Measurements from ENCODE around the gene TEX44.

DNA sequence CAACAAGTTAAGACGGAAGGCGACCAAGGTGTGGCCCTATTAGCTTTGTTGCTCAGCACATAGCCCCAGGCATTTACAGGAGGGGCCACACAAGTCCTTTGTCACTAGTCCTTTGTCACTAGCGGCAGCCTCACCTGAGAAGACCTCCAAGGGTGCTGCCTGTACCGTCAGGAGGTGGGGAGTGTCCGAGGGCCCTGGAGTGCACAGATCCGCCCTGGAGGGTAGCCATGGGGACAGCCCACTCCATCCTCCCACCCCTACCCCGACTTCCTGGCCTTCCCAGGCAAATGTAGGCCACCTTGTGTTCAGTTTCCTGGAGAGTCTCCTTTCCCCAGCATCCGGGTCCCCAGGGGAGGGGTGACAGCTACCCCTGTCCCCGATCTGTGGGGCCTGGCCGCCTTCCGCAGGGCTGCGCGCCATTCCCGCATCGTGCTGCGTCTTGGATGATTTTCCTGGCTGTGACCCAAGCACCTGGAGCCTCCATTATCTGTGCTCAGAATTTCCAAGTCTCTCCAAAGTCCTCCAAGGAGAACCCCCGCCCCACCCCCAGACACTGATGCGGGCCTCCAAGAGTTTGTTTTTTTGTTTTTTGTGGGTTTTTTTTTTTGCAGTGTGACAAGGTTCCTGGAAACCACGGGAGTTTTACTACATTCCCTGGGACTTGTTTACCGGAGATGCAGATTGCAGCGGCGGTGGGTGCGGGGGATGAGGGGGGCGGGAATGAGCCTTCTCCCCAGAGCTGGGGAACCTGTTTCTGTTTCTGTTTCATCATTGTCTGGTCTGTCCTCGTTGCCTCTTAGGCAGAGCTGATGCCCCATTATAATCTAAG lies 28.6 kb downstream of the TEX44 start:
- TF ChIP-seq, protein P1, sequence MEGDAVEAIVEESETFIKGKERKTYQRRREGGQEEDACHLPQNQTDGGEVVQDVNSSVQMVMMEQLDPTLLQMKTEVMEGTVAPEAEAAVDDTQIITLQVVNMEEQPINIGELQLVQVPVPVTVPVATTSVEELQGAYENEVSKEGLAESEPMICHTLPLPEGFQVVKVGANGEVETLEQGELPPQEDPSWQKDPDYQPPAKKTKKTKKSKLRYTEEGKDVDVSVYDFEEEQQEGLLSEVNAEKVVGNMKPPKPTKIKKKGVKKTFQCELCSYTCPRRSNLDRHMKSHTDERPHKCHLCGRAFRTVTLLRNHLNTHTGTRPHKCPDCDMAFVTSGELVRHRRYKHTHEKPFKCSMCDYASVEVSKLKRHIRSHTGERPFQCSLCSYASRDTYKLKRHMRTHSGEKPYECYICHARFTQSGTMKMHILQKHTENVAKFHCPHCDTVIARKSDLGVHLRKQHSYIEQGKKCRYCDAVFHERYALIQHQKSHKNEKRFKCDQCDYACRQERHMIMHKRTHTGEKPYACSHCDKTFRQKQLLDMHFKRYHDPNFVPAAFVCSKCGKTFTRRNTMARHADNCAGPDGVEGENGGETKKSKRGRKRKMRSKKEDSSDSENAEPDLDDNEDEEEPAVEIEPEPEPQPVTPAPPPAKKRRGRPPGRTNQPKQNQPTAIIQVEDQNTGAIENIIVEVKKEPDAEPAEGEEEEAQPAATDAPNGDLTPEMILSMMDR (IDR thresholded peaks at IDR 0.05) = no peak
- TF ChIP-seq POLR2A (IDR thresholded peaks at IDR 0.05) = no peak
